OCI-M2 (cell line): ENCODE data around the gene LASP1.
"Not testable (repeated sequence)": the region's sequence is repeated elsewhere in the genome, so short reads cannot be mapped to it uniquely, and the experiment has no call there.

Experiments
- DNase-seq: peaks from one replicate; lab custom pipeline; 2025; ENCODE audit not compliant: unreplicated experiment; lab: John Stamatoyannopoulos, UW

LASP1 gene

DNA sequence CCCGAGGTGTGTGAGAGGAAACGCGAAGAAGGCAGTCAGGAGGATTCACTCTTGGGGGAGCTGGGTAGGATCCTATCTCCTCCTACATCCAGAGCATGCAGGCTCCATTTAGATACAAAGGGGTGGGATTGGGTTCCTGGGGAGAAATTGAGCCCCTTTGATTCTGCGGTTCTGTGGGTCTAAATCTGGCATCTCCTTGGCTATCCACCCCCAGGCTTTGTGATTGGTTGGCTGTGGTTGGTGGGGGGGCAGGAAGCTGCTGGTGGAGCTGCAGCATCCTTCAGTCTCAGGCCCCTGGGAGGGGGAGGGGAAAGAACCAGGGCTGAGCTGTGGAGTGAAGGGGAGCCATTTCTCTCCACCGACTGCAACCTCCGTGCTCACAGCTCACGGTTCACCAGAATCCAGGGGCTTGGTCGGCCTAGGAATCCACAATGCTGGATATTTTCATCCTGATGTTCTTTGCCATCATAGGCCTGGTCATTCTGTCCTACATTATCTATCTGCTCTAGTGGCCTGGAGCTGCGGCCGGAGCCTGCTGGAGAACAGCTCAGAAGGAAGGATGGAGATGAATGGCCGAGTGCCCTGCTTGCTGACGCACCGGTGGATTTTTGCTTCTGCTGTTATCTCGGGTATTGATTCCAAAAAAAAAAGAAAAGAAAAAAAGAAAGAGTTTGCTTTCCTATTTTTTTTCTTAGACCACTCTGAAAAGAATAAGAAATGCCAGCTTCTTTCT, 55.6 kb downstream of the LASP1 start, which contains the start of gene LASP1NB:
Gene LASP1NB, plus strand, starts transcription at position 352 of the 733 bp plus-strand sequence.
- no peak for DNase-seq

- peak; percentile 31 for DNase-seq
Measured at GRCh38 chr17:38926293-38927070, 56.6 kb downstream of the LASP1 start.

- not testable (repeated sequence) for DNase-seq
Measured at GRCh38 chr17:38930782-38931181, 60.9 kb downstream of the LASP1 start.

DNA sequence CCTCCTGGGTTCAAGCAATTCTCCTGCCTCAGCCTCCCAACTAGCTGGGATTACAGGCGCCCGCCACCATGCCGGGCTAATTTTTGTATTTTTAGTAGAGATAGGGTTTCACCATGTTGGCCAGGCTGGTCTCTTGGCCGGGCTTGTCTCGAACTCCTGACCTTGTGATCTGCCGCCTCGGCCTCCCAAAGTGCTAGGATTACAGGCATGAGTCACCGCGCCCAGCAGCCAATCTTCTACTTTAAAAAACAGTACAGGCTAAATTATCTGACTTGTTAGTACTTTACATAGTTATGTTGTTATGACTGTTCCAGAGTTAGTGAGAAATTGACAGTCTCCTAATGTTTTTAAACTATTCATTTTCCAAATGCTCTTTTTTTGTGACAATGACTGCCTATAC, 64.1 kb downstream of the LASP1 start:
- DNase-seq: not testable (repeated sequence)

- no peak for DNase-seq
Measured at GRCh38 chr17:38939987-38940386, 70.1 kb downstream of the LASP1 start.

- DNase-seq: no peak
Measured at GRCh38 chr17:38940404-38940803, 70.5 kb downstream of the LASP1 start.

GRCh38 chr17:38942696-38943334, 73.0 kb downstream of the LASP1 start:
- no peak for DNase-seq

DNA sequence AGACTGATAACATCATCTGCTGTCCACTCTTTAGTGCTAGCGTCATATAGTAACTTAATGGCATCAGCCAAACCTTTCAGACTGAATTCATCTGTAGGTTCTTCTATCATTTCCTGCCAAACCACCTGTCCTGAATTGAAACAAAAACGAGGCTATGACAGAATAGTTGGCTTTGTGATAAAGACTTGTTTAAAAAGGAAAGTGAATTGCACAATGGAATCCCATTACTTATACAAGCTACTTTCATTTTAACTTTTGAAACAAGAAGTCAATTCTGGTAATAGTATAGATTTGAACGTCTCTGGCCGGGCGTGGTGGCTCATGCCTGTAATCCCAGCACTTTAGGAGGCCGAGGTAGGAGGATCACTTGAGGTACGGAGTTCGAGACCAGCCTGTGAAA, 73.7 kb downstream of the LASP1 start:
- DNase-seq: no peak

GRCh38 chr17:38947189-38947588, 77.3 kb downstream of the LASP1 start:
- no peak for DNase-seq

DNA sequence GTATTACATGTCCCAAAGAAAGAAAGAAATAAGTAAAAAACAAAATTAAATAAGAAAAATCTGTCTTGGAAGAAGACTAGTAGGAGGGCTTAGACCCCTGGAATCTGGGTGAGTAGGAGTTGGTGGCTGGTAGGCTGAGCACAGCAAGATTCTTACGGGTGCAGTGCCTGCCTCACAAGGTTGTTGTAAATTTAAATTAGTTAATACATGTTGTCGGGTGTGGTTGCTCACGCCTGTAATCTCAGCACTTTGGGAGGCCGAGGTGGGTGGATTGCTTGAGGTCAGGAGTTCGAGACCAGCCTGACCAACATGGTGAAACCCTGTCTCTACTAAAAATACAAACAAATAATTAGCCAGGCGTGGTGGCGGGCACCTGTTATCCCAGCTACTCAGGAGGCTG, 83.9 kb downstream of the LASP1 start:
- not testable (repeated sequence) for DNase-seq

- no peak for DNase-seq
Measured at GRCh38 chr17:38958326-38958725, 88.5 kb downstream of the LASP1 start.

DNA sequence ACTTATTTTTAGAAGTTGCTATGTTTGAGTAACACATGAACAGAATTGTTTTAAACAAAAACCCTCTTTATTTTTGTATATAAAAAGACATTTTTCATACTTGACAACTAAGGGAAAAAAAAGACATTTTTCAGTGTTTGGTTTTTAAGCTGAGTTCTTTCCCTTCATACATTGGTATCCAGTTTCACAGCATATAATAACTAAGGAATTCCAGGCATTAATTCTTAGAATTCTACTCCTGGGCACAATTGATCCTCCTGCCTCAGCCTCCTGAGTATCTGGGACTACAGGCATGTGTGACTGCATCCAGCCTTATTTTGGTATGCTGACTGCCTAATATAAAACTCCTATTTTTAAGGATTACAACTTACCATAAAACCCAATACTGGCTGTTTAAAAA, 88.9 kb downstream of the LASP1 start:
- no peak for DNase-seq

GRCh38 chr17:38959508-38959907, 89.7 kb downstream of the LASP1 start:
- DNase-seq: no peak

DNA sequence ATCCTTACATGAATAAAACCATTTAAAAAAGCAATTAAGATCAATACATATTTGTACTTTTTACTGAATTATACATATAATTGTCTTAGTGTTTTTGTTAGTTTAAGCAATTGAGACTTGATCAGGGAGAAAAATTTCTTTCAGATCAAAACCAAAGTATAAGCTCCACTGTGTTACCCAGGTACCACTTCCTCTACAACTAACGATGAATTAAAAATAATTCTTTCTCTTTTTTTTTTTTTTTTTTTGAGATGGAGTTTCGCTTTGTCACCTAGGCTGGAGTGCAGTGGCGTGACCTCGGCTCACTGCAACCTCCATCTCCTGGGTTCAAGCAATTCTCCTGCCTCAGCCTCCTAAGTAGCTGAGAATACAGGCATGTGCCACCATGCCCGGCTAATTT, 90.5 kb downstream of the LASP1 start:
- DNase-seq: no peak

GRCh38 chr17:38961413-38961812, 91.6 kb downstream of the LASP1 start:
- no peak for DNase-seq

DNA sequence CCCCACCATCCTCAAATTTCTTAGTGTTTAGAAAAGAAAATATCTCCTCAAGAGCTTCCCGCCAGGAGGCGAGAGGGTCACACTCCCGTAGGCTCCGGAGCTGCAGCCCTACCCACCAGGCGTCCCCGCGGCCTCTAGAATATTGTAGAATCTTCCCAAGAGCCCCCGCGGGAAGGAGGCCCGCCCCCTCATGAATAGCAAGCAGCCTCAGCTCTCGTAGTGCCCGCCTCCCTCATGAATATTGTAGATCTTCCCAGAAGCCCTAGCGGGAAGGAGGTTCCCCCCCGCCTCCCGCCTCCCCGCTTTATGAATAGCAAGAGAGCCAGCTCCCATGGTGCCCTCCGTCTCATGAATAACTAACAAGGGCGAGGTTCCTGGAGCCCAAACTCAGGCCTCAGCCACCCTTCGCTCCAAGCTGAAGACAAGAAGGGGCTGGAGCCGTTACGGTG, 97.5 kb downstream of the LASP1 start, which contains the start of gene FBXO47:
Gene FBXO47, minus strand, starts transcription at position 114 of the 449 bp plus-strand sequence. CDS start 4,378 bp downstream, outside the sequence.
- no peak for DNase-seq

DNA sequence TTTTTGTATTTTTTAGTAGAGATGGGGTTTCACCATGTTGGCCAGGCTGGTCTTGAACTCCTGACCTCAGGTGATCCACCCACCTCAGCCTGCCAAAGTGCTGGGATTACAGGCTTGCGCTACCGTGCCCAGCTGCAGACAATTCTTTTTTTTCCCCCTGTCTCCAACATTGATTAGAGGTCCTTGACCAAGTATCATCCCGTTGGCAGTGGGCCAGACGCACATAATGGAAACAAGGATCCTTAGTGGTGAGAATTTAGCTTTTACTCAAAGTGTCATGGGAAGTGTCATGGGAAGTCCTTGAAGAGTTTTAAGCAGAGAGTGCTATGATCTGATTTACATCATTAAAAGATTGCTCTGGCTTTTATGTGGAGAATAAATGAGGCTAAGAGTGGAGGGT, 99.4 kb downstream of the LASP1 start:
- DNase-seq: no peak

- no peak for DNase-seq
Measured at GRCh38 chr17:38970128-38970527, 100.3 kb downstream of the LASP1 start.

DNA sequence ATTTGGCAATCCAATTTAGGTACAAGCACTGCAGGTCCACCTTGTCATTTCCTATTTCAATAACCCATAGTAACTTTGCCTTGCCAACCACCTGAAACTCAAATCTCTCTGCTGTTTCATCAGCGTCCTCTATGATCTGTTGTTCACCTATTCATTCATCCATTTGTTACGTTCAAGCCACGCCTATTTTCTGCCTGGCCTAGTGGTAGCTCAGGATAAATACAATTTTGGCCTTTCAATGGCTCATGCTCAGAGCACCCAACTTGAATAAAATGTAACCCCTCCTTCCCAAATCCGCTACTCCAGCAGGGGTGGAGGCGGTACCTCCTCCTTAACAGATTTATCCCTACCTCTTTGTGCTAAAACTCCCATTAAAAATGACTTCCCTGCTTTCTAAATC, 100.9 kb downstream of the LASP1 start:
- no peak for DNase-seq
